ENCODE measurements around the gene RNF144B.

Gene RNF144B

GRCh38 chr6:18445228-18445627, 58.1 kb downstream of the RNF144B start:
- Histone ChIP-seq H3K9ac (ENCODE audit: low read depth, low read length, poor library complexity, severe bottlenecking) (no peak overlapping the region), H3K9me3 (ENCODE audit: insufficient read depth, low read depth, low read length) (no peaks in the 10 kb centered on the region), H3K9me2 (replicated peaks; ENCODE audit: low read depth, low read length) (no peaks in the 10 kb centered on the region), H3F3A (ENCODE audit: low read depth) (no peaks in the 10 kb centered on the region), H3K36me3 (ENCODE audit: insufficient read depth, low read length) (no peaks in the 10 kb centered on the region), H4K20me1 (ENCODE audit: insufficient read depth, low read length, poor library complexity, severe bottlenecking) (no peaks in the 10 kb centered on the region), H3K27me3 (ENCODE audit: insufficient read depth, low read length, poor library complexity, severe bottlenecking) (no peaks in the 10 kb centered on the region), H3K4me3 (ENCODE audit: low read length, poor library complexity, severe bottlenecking) (no peak overlapping the region), H3K4me2 (ENCODE audit: low read depth, low read length, poor library complexity, severe bottlenecking) (no peak overlapping the region), H2AFZ (ENCODE audit: low read length) (no peak overlapping the region), H3K4me1 (ENCODE audit: insufficient read depth, low read length, poor library complexity, severe bottlenecking) (peaks cover 23% of the 10 kb centered on the region), H3K79me2 (ENCODE audit: insufficient read depth, low read length) (no peaks in the 10 kb centered on the region)
- TF ChIP-seq CTCF (conservative IDR thresholded peaks at IDR 0.05; ENCODE audit: low read length) = no peak

- H3K4me3 ChIP-seq (ENCODE audit: low read length, poor library complexity, severe bottlenecking) = no peak overlapping the region
- TF ChIP-seq CTCF (conservative IDR thresholded peaks at IDR 0.05; ENCODE audit: low read length) = no peak
- TF ChIP-seq EZH2phosphoT487 (IDR thresholded peaks at IDR 0.05; ENCODE audit: borderline replicate concordance) = no peak
- H3K9me2 ChIP-seq (replicated peaks; ENCODE audit: low read depth, low read length) = no peaks in the 10 kb centered on the region
- H3F3A ChIP-seq (ENCODE audit: low read depth) = no peaks in the 10 kb centered on the region
- no peak overlapping the region for H3K4me2 ChIP-seq (ENCODE audit: low read depth, low read length, poor library complexity, severe bottlenecking)
- H3K27me3 ChIP-seq (ENCODE audit: insufficient read depth, low read length, poor library complexity, severe bottlenecking) = no peaks in the 10 kb centered on the region
- H2AFZ ChIP-seq (ENCODE audit: low read length) = no peak overlapping the region
- H3K9me3 ChIP-seq (ENCODE audit: insufficient read depth, low read depth, low read length) = no peaks in the 10 kb centered on the region
- no peaks in the 10 kb centered on the region for H3K36me3 ChIP-seq (ENCODE audit: insufficient read depth, low read length)
- no peaks in the 10 kb centered on the region for H4K20me1 ChIP-seq (ENCODE audit: insufficient read depth, low read length, poor library complexity, severe bottlenecking)
- no peaks in the 10 kb centered on the region for H3K79me2 ChIP-seq (ENCODE audit: insufficient read depth, low read length)
- no peak overlapping the region for H3K9ac ChIP-seq (ENCODE audit: low read depth, low read length, poor library complexity, severe bottlenecking)
- peaks cover 27% of the 10 kb centered on the region for H3K4me1 ChIP-seq (ENCODE audit: insufficient read depth, low read length, poor library complexity, severe bottlenecking)
These were observed 59.6 kb downstream of the RNF144B start for GRCh38 chr6:18446771-18447170.

GRCh38 chr6:18447552-18447951, 60.4 kb downstream of the RNF144B start:
- no peaks in the 10 kb centered on the region for H3K36me3 ChIP-seq (ENCODE audit: insufficient read depth, low read length)
- TF ChIP-seq CTCF (conservative IDR thresholded peaks at IDR 0.05; ENCODE audit: low read length) (no peak), EZH2phosphoT487 (IDR thresholded peaks at IDR 0.05; ENCODE audit: borderline replicate concordance) (no peak)
- H3K4me1 ChIP-seq (ENCODE audit: insufficient read depth, low read length, poor library complexity, severe bottlenecking) = peaks cover 23% of the 10 kb centered on the region
- H3F3A ChIP-seq (ENCODE audit: low read depth) = no peaks in the 10 kb centered on the region
- no peaks in the 10 kb centered on the region for H3K9me3 ChIP-seq (ENCODE audit: insufficient read depth, low read depth, low read length)
- no peak overlapping the region for H3K9ac ChIP-seq (ENCODE audit: low read depth, low read length, poor library complexity, severe bottlenecking)
- no peaks in the 10 kb centered on the region for H3K79me2 ChIP-seq (ENCODE audit: insufficient read depth, low read length)
- H3K9me2 ChIP-seq (replicated peaks; ENCODE audit: low read depth, low read length) = no peaks in the 10 kb centered on the region
- H2AFZ ChIP-seq (ENCODE audit: low read length) = no peak overlapping the region
- no peak overlapping the region for H3K4me2 ChIP-seq (ENCODE audit: low read depth, low read length, poor library complexity, severe bottlenecking)
- H4K20me1 ChIP-seq (ENCODE audit: insufficient read depth, low read length, poor library complexity, severe bottlenecking) = no peaks in the 10 kb centered on the region
- no peak overlapping the region for H3K4me3 ChIP-seq (ENCODE audit: low read length, poor library complexity, severe bottlenecking)
- H3K27me3 ChIP-seq (ENCODE audit: insufficient read depth, low read length, poor library complexity, severe bottlenecking) = no peaks in the 10 kb centered on the region

Data from Loucy (cell line).